A673 (cell line): ENCODE results near the gene GRIK4. TPM values are rescaled to one million over a fixed set of nuclear protein-coding genes. Genes with fewer than 3 reads are reported as not detected.

Experiments
- BruUV-seq: library from RNA; stranded (reverse); fragments of 400-500 nt; replicated peaks from 2 replicates; lab custom pipeline; 2021; lab: Mats Ljungman, UMichigan
- CTCF ChIA-PET: fragments of 300-600 bp; sonication (Branson Sonifier 250); formaldehyde crosslinking; loops from one replicate; lab custom pipeline; 2022; ENCODE audit warnings: antibody characterized with exemption; lab: Charles Lee
- POLR2A ChIA-PET: fragments of 300-600 bp; sonication (Branson Sonifier 250); formaldehyde crosslinking; loops from one replicate; lab custom pipeline; 2022; ENCODE audit warnings: antibody characterized with exemption; ENCODE audit not compliant: low non-redundant PET; lab: Charles Lee
- DNase-seq: peaks from one replicate; pipeline ENCODE4 v3.0.0-alpha.2; 2015; ENCODE audit warnings: low spot score
- H3K27ac ChIP-seq: fragments of 200-600 bp; sonication (generic); 2 replicates; pipeline ENCODE4 v1.5.1; 2016; ENCODE audit warnings: mixed run types, low read depth, mild to moderate bottlenecking, mixed read lengths, antibody characterized with exemption, low read length; ENCODE audit not compliant: poor library complexity, severe bottlenecking
- H3K27me3 ChIP-seq: fragments of 200-600 bp; sonication (generic); replicated peaks from 2 replicates; pipeline ENCODE4 v1.6.1; 2017; ENCODE audit warnings: mixed run types, low read depth, mild to moderate bottlenecking, mixed read lengths, antibody characterized with exemption, low read length; ENCODE audit not compliant: insufficient read depth, poor library complexity
- H3K36me3 ChIP-seq: fragments of 200-600 bp; sonication (generic); 2 replicates; pipeline ENCODE4 v1.6.1; 2016; ENCODE audit warnings: mixed run types, mild to moderate bottlenecking, mixed read lengths, antibody characterized with exemption, low read length; ENCODE audit not compliant: insufficient read depth, poor library complexity, severe bottlenecking
- H3K4me1 ChIP-seq: fragments of 200-600 bp; sonication (generic); 2 replicates; pipeline ENCODE4 v1.6.1; 2017; ENCODE audit warnings: mixed run types, mild to moderate bottlenecking, mixed read lengths, antibody characterized with exemption, low read length; ENCODE audit not compliant: insufficient read depth, poor library complexity, severe bottlenecking
- H3K4me3 ChIP-seq: fragments of 200-600 bp; sonication (generic); 2 replicates; pipeline ENCODE4 v1.5.1; 2016; ENCODE audit warnings: low read depth, mixed run types, mild to moderate bottlenecking, mixed read lengths, low read length; ENCODE audit not compliant: poor library complexity, severe bottlenecking
- H3K9me3 ChIP-seq: fragments of 200-600 bp; sonication (generic); 2 replicates; pipeline ENCODE4 v1.6.1; 2016; ENCODE audit warnings: mixed run types, low read depth, mild to moderate bottlenecking, mixed read lengths, antibody characterized with exemption, low read length; ENCODE audit not compliant: poor library complexity, severe bottlenecking
- EZH2 ChIP-seq: fragments of 200-600 bp; sonication (generic); IDR thresholded peaks from 2 replicates; pipeline ENCODE4 v1.6.1; 2017; ENCODE audit warnings: borderline replicate concordance, low read depth, mild to moderate bottlenecking, mixed read lengths, antibody characterized with exemption, low read length; ENCODE audit not compliant: poor library complexity, severe bottlenecking
- intact Hi-C: fragments of 100-400 bp; cut with micrococcal nuclease; formaldehyde crosslinking; loops from one replicate; pipeline ENCODE4 v1.10.0; 2022; ENCODE audit not compliant: unreplicated experiment
- total RNA-seq: library from RNA; stranded (reverse); gene quantifications from 2 replicates; pipeline ENCODE4 v1.2.3, GENCODE V29; 2021
- TF ChIP-seq, protein P1 (sequence below): fragments of 300-800, 200-600 bp; sonication (generic); conservative IDR thresholded peaks from 2 replicates; pipeline ENCODE4 v1.5.1; 2017; ENCODE audit warnings: low read depth, mild to moderate bottlenecking, antibody characterized with exemption, low read length, moderate library complexity, mixed read lengths

The GRIK4 gene
- total RNA-seq, 1 experiment from 2014 or later, result not detected

DNA sequence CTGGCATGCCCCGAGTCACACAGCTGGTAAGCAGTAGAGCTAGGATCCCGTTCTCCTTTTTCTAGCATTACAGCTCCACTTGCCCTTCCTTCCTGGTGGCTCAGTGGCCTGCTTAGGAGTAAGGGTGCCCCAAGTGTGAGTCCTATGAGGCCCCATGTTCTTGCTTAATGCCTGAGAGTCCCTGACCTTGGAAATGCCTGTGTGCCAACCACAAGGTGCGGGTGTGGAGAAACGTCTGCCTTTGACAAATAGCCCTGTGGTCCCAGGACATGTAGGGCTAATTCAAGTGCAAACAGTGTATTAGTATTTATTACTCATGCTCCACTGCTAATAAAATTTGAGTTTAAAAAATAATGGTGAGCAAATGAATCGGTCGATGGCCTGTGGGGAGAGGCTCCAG lies 18.4 kb downstream of the GRIK4 start:
- TF ChIP-seq, protein P1, sequence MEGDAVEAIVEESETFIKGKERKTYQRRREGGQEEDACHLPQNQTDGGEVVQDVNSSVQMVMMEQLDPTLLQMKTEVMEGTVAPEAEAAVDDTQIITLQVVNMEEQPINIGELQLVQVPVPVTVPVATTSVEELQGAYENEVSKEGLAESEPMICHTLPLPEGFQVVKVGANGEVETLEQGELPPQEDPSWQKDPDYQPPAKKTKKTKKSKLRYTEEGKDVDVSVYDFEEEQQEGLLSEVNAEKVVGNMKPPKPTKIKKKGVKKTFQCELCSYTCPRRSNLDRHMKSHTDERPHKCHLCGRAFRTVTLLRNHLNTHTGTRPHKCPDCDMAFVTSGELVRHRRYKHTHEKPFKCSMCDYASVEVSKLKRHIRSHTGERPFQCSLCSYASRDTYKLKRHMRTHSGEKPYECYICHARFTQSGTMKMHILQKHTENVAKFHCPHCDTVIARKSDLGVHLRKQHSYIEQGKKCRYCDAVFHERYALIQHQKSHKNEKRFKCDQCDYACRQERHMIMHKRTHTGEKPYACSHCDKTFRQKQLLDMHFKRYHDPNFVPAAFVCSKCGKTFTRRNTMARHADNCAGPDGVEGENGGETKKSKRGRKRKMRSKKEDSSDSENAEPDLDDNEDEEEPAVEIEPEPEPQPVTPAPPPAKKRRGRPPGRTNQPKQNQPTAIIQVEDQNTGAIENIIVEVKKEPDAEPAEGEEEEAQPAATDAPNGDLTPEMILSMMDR, result no peak
- no peak for TF ChIP-seq EZH2
- no peak overlapping the region for H3K27ac ChIP-seq
- DNase-seq, result no peak
- H3K27me3 ChIP-seq, result peaks cover 10% of the 10 kb centered on the region
- no peaks in the 10 kb centered on the region for H3K36me3 ChIP-seq
- ChIA-PET CTCF (no interaction called here), POLR2A (interaction anchor here (0.6 kb wide), 1 partner anchor 207 kb away, joined by 8 read pairs; no protein-coding TSS in a partner anchor)
- no peaks in the 10 kb centered on the region for H3K9me3 ChIP-seq
- peaks cover 3% of the 10 kb centered on the region for H3K4me1 ChIP-seq
- H3K4me3 ChIP-seq, result no peak overlapping the region
- BruUV-seq, result no TSS peak
- intact Hi-C loops, result no loop called here

DNA sequence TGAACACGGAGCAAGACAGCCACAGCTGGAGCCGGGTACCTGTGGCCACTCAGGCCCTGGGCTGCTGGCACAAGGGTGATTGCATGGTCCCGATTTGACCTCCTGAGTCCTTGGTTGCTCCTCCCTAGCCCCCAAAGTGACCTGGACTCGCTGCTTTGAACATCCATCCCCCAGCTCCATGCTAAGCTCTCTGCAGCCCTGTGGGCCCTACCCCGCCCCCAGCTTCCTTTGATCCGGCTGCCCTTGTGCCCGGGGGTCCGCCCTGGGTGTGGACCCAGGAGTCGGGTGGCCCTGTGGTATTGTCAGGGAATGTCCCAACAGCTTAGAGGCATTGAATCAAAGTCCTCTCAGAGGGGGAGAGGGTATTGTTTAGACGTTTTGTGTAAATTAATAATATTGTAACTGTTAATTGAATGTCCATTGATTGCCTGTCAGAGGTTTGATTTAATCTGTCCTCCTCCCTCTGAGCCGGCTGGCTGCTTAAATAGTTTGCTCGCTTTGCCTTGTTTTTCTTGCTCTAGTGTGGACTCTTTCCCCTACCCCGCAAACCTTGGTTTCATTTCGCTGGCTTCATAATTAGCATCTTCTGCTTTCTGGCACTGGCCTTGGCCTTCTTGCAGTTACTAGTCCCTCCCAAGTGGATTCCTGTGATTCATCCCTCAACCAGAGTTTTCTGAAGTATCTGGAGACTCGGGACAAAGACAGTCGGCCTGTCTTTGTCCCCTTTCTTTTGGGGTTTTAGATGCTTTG lies 20.7 kb downstream of the GRIK4 start:
- no peak for TF ChIP-seq EZH2
- TF ChIP-seq, protein P1, result no peak
- no peak for DNase-seq
- Histone ChIP-seq H3K27ac (no peak overlapping the region), H3K4me1 (peaks cover 3% of the 10 kb centered on the region), H3K27me3 (peaks cover 10% of the 10 kb centered on the region), H3K36me3 (no peaks in the 10 kb centered on the region), H3K9me3 (no peaks in the 10 kb centered on the region), H3K4me3 (no peak overlapping the region)
- ChIA-PET CTCF (no interaction called here), POLR2A (no interaction called here)
- intact Hi-C loops, result no loop called here
- no TSS peak for BruUV-seq

DNA sequence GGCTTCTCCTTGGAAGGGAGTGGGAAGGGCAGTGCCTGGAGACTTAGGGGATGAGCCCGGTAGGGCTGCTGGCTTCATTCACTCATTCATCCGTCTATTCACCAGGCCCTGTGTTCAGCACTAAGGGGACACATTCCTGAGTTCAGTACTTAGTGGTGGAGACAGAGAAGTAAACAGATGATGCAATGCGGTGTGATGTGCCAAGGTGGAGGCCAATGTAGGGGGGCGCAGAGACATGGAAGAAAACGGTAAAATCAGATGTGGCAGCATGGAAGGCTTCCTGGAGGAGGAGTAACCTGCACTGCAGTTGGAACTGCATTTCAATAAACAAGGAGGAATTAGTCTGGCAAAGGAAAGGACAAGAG lies 21.3 kb downstream of the GRIK4 start:
- TF ChIP-seq, protein P1, result no peak
- no peak for TF ChIP-seq EZH2
- H3K27me3 ChIP-seq, result peaks cover 10% of the 10 kb centered on the region
- no peaks in the 10 kb centered on the region for H3K9me3 ChIP-seq
- BruUV-seq, result no TSS peak
- intact Hi-C loops, result no loop called here
- H3K4me1 ChIP-seq, result peaks cover 3% of the 10 kb centered on the region
- no peaks in the 10 kb centered on the region for H3K36me3 ChIP-seq
- H3K27ac ChIP-seq, result no peak overlapping the region
- POLR2A ChIA-PET, result no interaction called here
- CTCF ChIA-PET, result no interaction called here
- no peak for DNase-seq
- H3K4me3 ChIP-seq, result no peak overlapping the region
